GM12878 (cell line): ENCODE measurements around the gene RRM2. TPM values are rescaled to one million over a fixed set of nuclear protein-coding genes. Genes with fewer than 3 reads are reported as not detected.

Experiments
- CTCF ChIP-seq, 3 experiments: IDR thresholded peaks in 2 of 3; conservative IDR thresholded peaks in 1 of 3; 2 replicates each; pipeline ENCODE4 v1.5.1; 2011; ENCODE audit warnings: low read depth in 3 of 3, low read length in 3 of 3, mild to moderate bottlenecking in 3 of 3, control low read depth in 2 of 3, moderate library complexity in 2 of 3, inconsistent platforms in 1 of 3, mixed read lengths in 1 of 3; ENCODE audit not compliant: control insufficient read depth in 2 of 3, insufficient read depth in 1 of 3; ENCODE audit errors: extremely low read depth in 1 of 3
- HSF1 ChIP-seq: fragments of 150-350 bp; IDR thresholded peaks from 2 replicates; pipeline ENCODE4 v1.6.1; 2014; ENCODE audit warnings: mild to moderate bottlenecking, low read depth, low read length
- RB1 ChIP-seq: fragments of 450-650 bp; formaldehyde crosslinking; IDR thresholded peaks from 2 replicates; pipeline ENCODE4 v1.6.1; 2017; ENCODE audit warnings: mild to moderate bottlenecking, borderline replicate concordance
- RELB ChIP-seq: fragments of 450-650 bp; IDR thresholded peaks from 2 replicates; pipeline ENCODE4 v1.6.1; 2017; ENCODE audit warnings: low read depth, mild to moderate bottlenecking, moderate library complexity
- polyA plus RNA-seq, 11 experiments: library from polyadenylated mRNA; depleted of rRNA in 4 of 11; unstranded in 6 of 11; stranded (reverse) in 5 of 11; fragments of >200 nt; fragmentation: Nextera tagmentation in 4 of 11; fragmentation: Illumina TruSeq in 1 of 11; extraction: Ambion mirVana in 4 of 11; extraction: Trizol in 1 of 11; gene quantifications; 1 replicate in 1 of 11; 2 replicates in 10 of 11; pipeline versions ENCODE4 v1.2.1 to v1.2.3, GENCODE V29; 2011 to 2016; ENCODE audit warnings: inconsistent platforms in 2 of 11, missing spikeins in 2 of 11, low read depth in 1 of 11
- total RNA-seq, 4 experiments: library from RNA; depleted of rRNA in 3 of 4; stranded (reverse); fragments of >200 nt in 3 of 4; fragmentation: Illumina TruSeq in 1 of 4; extraction: Trizol in 1 of 4; gene quantifications; 2 replicates each; pipeline versions ENCODE4 v1.2.1 to v1.2.3, GENCODE V29; 2013 to 2021

RRM2 gene
- total and polyA plus RNA-seq, 10 of the 15 experiments (the other 5 are each of a cell fraction or from before 2014, with no cell fraction given), result 54.4 to 771 (median 159) TPM

GRCh38 chr2:10097352-10098148 is 25.0 kb upstream of the RRM2 start (continued):
- TF ChIP-seq RELB (peak; percentile 61; the same call in 1 of the 2 replicates), RB1 (peak; percentile 63; the same call in 1 of the 2 replicates), CTCF (IDR thresholded peaks at IDR 0.05 in 2 of 3, conservative IDR thresholded peaks at IDR 0.05 in 1 of 3; ENCODE audit: control insufficient read depth in 2 of 3, extremely low read depth in 1 of 3, insufficient read depth in 1 of 3, low read depth in 3 of 3, low read length in 3 of 3) (peak; percentile 91 to 99 (median 92)), HSF1 (no peak)
- TF ChIP-seq, all 136 proteins: peak for 12
